Measurements from ENCODE around the gene CD300LF. TPM values are rescaled to one million over a fixed set of nuclear protein-coding genes. Genes with fewer than 3 reads are reported as not detected.

CD300LF gene
- total and polyA plus RNA-seq, 10 donors: 13.1 to 45.8 (median 30.9) TPM

DNA sequence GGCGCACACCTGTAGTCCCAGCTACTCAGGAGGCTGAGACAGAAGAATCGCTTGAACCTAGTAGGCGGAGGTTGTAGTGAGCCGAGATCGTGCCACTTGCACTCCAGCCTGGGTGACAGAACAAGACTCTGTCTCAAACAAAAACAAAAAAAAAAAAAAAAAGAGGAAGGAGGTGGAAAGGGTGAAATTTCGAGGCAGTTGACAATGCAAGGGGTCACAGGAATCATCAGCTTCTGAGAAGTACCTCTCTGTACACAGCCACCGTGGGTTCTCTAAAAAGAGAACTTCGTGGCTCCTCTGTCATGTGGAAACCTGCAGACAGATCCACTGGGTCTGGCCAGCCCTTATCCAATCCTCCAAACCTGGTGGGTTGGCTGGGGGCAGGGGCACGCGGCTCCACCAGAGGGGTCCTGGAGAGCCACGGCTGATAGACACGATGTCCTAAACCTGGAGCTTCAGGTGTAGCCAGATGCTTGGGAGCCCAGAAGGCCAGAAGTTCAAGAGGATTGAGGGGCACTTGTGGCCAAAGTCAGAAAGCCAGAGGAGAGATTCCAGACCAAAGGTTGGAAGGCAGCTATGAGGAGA is 540 bp upstream of the CD300LF start:
- DNase-seq: peak; percentile 79
- H3K27ac ChIP-seq: peak overlapping the region in 6 of 8 donors; percentile 49 to 89 (median 78)
- intact Hi-C loops (cut with DNase I; ENCODE audit: low total_unique reads): no loop called here
- H3K36me3 ChIP-seq: no peaks in the 10 kb centered on the region
- TF ChIP-seq CTCF (IDR thresholded peaks at IDR 0.05 in 8 of 11, conservative IDR thresholded peaks at IDR 0.05 in 3 of 11): no peak
- no peak for TF ChIP-seq POLR2A (IDR thresholded peaks at IDR 0.05)
- TF ChIP-seq POLR2AphosphoS5 (IDR thresholded peaks at IDR 0.05): no peak
- H3K9me3 ChIP-seq: no peaks in the 10 kb centered on the region
- peaks cover 0 to 53% (median 10%) of the 10 kb centered on the region in 6 donors for H3K4me1 ChIP-seq
- 58 to 69% (median 60%) methylated on average over 12 of the region's 12 CpGs for WGBS, 5 donors
- peaks cover 0 to 18% (median 0%) of the 10 kb centered on the region in 7 donors for H3K27me3 ChIP-seq (replicated peaks in 1 of 7)
- H3K4me3 ChIP-seq: peak overlapping the region in 1 of 8 donors; percentile 68

- intact Hi-C loops (cut with DNase I; ENCODE audit: low total_unique reads): no loop called here
- Histone ChIP-seq H3K4me1 (peaks cover 0 to 53% (median 10%) of the 10 kb centered on the region in 6 donors), H3K36me3 (no peaks in the 10 kb centered on the region), H3K9me3 (no peaks in the 10 kb centered on the region), H3K27ac (peak overlapping the region in 6 of 8 donors; percentile 49 to 89 (median 78)), H3K4me3 (peak overlapping the region in 6 of 8 donors; percentile 6 to 68 (median 40)), H3K27me3 (replicated peaks in 1 of 7) (peaks cover 0 to 18% (median 0%) of the 10 kb centered on the region in 7 donors)
- 37 to 52% (median 46%) methylated on average over 7 of the region's 7 CpGs for WGBS, 5 donors
- TF ChIP-seq CTCF (IDR thresholded peaks at IDR 0.05 in 8 of 11, conservative IDR thresholded peaks at IDR 0.05 in 3 of 11) (no peak), POLR2AphosphoS5 (IDR thresholded peaks at IDR 0.05) (no peak), POLR2A (IDR thresholded peaks at IDR 0.05) (no peak)
- peak; percentile 80 for DNase-seq
Measured at GRCh38 chr17:74712301-74712700, 422 bp downstream of the CD300LF start.

DNA sequence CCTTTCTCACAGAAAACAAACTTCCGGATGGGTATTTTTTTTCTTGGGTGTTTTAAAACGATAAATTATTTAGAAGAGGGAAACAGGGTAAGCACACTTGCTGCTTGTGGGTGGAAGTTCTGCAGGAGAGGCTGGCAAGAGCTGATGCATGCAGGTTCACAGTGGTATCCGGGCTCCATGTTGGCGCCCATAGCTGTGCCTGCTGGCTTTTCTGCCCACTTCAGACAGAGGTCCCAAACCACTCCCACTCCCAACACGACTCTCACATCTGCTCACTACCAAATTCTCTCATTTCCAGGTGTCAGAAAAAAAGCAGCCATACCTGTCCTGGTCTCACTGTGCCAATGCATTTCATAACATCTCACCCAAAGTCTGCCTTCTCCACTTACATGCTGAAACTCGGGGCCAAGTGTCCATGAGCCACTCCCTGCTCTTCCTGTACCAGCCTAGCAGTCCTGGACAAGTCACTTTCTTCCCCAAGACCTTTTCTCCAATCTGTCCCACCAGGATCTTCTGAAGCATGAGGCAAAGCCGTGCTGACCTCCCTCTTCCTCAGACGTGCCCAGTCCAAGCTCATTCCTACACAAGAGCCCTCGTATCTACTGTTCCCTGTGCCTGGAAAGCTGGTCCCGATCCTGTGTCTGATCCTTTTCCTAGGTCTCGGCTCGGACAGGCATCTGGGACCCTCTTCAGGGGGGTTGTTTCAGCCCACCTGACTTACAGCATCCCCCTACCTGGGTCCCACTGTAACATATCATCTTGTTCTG is 1.5 kb downstream of the CD300LF start:
- intact Hi-C loops (cut with DNase I; ENCODE audit: low total_unique reads): no loop called here
- TF ChIP-seq POLR2AphosphoS5 (IDR thresholded peaks at IDR 0.05) (no peak), CTCF (IDR thresholded peaks at IDR 0.05 in 8 of 11, conservative IDR thresholded peaks at IDR 0.05 in 3 of 11) (no peak), POLR2A (IDR thresholded peaks at IDR 0.05) (no peak)
- peak overlapping the region in 4 of 8 donors; percentile 3 to 89 (median 84) for H3K27ac ChIP-seq
- H3K4me1 ChIP-seq: peaks cover 0 to 53% (median 10%) of the 10 kb centered on the region in 6 donors
- 39 to 51% (median 46%) methylated on average over 12 of the region's 12 CpGs for WGBS, 5 donors
- peaks cover 0 to 18% (median 0%) of the 10 kb centered on the region in 7 donors for H3K27me3 ChIP-seq (replicated peaks in 1 of 7)
- peak; percentile 58 for DNase-seq
- H3K9me3 ChIP-seq: no peaks in the 10 kb centered on the region
- no peaks in the 10 kb centered on the region for H3K36me3 ChIP-seq
- peak overlapping the region in 5 of 8 donors; percentile 2 to 68 (median 39) for H3K4me3 ChIP-seq

DNA sequence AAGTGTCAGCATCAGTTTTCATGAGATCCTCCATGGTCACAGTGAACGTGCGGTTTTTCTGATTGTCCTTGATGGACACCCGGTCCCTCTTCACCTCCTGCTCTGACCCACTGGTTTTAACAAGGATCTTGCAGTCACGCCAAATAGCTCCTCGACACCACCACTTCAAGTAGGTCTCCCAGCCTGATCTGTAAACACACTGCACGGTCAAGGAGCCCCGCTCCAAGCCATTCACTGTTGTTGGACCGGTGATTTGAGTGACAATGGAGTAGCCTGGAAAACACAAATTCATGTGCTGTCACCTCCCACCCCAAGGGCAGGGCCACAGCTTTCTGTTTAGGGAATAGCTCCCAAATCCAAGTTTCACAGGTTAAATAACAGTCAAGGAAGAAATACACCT is 8.2 kb downstream of the CD300LF start:
- WGBS, 5 donors: 84 to 90% (median 85%) methylated on average over 8 of the region's 8 CpGs
- peak; percentile 14 for DNase-seq
- Histone ChIP-seq H3K4me3 (no peak overlapping the region), H3K9me3 (no peaks in the 10 kb centered on the region), H3K4me1 (peaks cover 0 to 15% (median 0%) of the 10 kb centered on the region in 6 donors), H3K27ac (no peak overlapping the region), H3K36me3 (peaks cover 0 to 56% (median 0%) of the 10 kb centered on the region in 6 donors), H3K27me3 (replicated peaks in 1 of 7) (peaks cover 0 to 9% (median 0%) of the 10 kb centered on the region in 7 donors)
- TF ChIP-seq CTCF (IDR thresholded peaks at IDR 0.05 in 8 of 11, conservative IDR thresholded peaks at IDR 0.05 in 3 of 11): no peak
- no peak for TF ChIP-seq POLR2A (IDR thresholded peaks at IDR 0.05)
- no peak for TF ChIP-seq POLR2AphosphoS5 (IDR thresholded peaks at IDR 0.05)
- intact Hi-C loops (cut with DNase I; ENCODE audit: low total_unique reads): no loop called here
